HepG2 (cell line): ENCODE measurements around the gene PROC. TPM values are rescaled to one million over a fixed set of nuclear protein-coding genes. Genes with fewer than 3 reads are reported as not detected.

Experiments
- ATAC-seq: fragments of 200-7000 bp; cut with Tn5 transposase; 3 replicates; pipeline ENCODE4 v1.9.1; 2020; ENCODE audit warnings: mild to moderate bottlenecking, moderate library complexity
- BruUV-seq: library from RNA; stranded (reverse); fragments of 400-500 nt; replicated peaks from 2 replicates; lab custom pipeline; 2021; lab: Mats Ljungman, UMichigan
- CTCF ChIA-PET: fragments of 300-600 bp; formaldehyde crosslinking; extraction: SDS; loops from one replicate; lab custom pipeline; 2021; ENCODE audit warnings: low total read pairs, inconsistent platforms, low intra/inter-chr PET ratio; lab: Yijun Ruan, JAX
- POLR2A ChIA-PET: fragments of 350-600 bp; sonication (Branson Sonifier 250); formaldehyde crosslinking; loops from one replicate; lab custom pipeline; 2020; ENCODE audit warnings: antibody characterized with exemption, inconsistent platforms; lab: Yijun Ruan, JAX
- DNase-seq: peaks from one replicate; pipeline ENCODE4 v3.0.0-alpha.2; 2015; ENCODE audit warnings: low spot score
- FAIRE-seq: peaks from 3 replicates; lab custom pipeline; 2011; peaks lifted over from hg19 to GRCh38; lab: Jason Lieb, UNC
- H2AFZ ChIP-seq: one replicate; pipeline ENCODE4 v1.6.1; 2011; ENCODE audit warnings: low read length, inconsistent platforms
- H3K27ac ChIP-seq: fragments of 300-600 bp; 3 replicates; pipeline ENCODE4 v1.8.0; 2011; ENCODE audit warnings: mixed run types, mild to moderate bottlenecking, mixed read lengths, low read length, inconsistent platforms; ENCODE audit not compliant: insufficient read depth; ENCODE audit errors: extremely low read length
- H3K27me3 ChIP-seq, 2 experiments: fragments of 200-600 bp in 1 of 2; 2 replicates in 1 of 2; 3 replicates in 1 of 2; pipeline versions ENCODE4 v1.6.0 to v1.8.0; 2011; ENCODE audit warnings: low read length in 2 of 2, mild to moderate bottlenecking in 2 of 2, moderate library complexity in 2 of 2, inconsistent platforms in 1 of 2; ENCODE audit not compliant: insufficient read depth in 2 of 2, control insufficient read depth in 1 of 2
- H3K36me3 ChIP-seq, 2 experiments: fragments of 200-600 bp in 1 of 2; replicated peaks in 1 of 2; 2 replicates in 1 of 2; 3 replicates in 1 of 2; pipeline versions ENCODE4 v1.5.1 to v1.8.0; 2011; ENCODE audit warnings: low read length in 2 of 2, inconsistent platforms in 1 of 2; ENCODE audit not compliant: insufficient read depth in 2 of 2, control insufficient read depth in 1 of 2
- H3K4me1 ChIP-seq: 2 replicates; pipeline ENCODE4 v1.5.1; 2012; ENCODE audit warnings: low read length, inconsistent platforms; ENCODE audit not compliant: insufficient read depth
- H3K4me2 ChIP-seq: 2 replicates; pipeline ENCODE4 v1.6.0; 2011; ENCODE audit warnings: low read depth, low read length, inconsistent platforms
- H3K4me3 ChIP-seq, 3 experiments: fragments of 200-600 bp in 1 of 3; sonication (generic), shearing (Covaris generic) in 1 of 3; replicated peaks in 1 of 3; 2 replicates each; pipeline ENCODE4 v1.5.1; 2011 to 2016; ENCODE audit warnings: low read length in 3 of 3, inconsistent platforms in 2 of 3, low read depth in 2 of 3, mild to moderate bottlenecking in 2 of 3, control low read depth in 1 of 3, mixed read lengths in 1 of 3; ENCODE audit not compliant: insufficient read depth in 1 of 3
- H3K79me2 ChIP-seq: one replicate; pipeline ENCODE4 v1.6.1; 2011; ENCODE audit warnings: low read length, inconsistent platforms; ENCODE audit not compliant: insufficient read depth
- H3K9ac ChIP-seq: 2 replicates; pipeline ENCODE4 v1.6.0; 2011; ENCODE audit warnings: mild to moderate bottlenecking, low read depth, low read length, inconsistent platforms; ENCODE audit not compliant: insufficient read depth
- H3K9me3 ChIP-seq: 2 replicates; pipeline ENCODE4 v1.5.1; 2012; ENCODE audit warnings: mild to moderate bottlenecking, low read length
- H4K20me1 ChIP-seq: 2 replicates; pipeline ENCODE4 v1.6.0; 2011; ENCODE audit warnings: inconsistent platforms, mild to moderate bottlenecking, low read length, moderate library complexity; ENCODE audit not compliant: insufficient read depth
- EEA1 ChIP-seq: sonication (generic); formaldehyde crosslinking; IDR thresholded peaks from 2 replicates; pipeline ENCODE4 v1.5.1; 2020; ENCODE audit warnings: mild to moderate bottlenecking, missing genetic modification reagents, borderline replicate concordance
- ETV5 ChIP-seq: IDR thresholded peaks from 2 replicates; pipeline ENCODE4 v1.6.1; 2018; ENCODE audit warnings: missing biosample characterization, missing genetic modification reagents, inconsistent platforms, borderline replicate concordance
- KAT8 ChIP-seq: IDR thresholded peaks from 2 replicates; pipeline ENCODE4 v1.6.1; 2016; ENCODE audit warnings: missing genetic modification reagents, missing compliant biosample characterization
- SCMH1 ChIP-seq: sonication (generic); formaldehyde crosslinking; IDR thresholded peaks from 2 replicates; pipeline ENCODE4 v1.9.0; 2021; ENCODE audit warnings: missing genetic modification reagents, mild to moderate bottlenecking, borderline replicate concordance
- ZNF10 ChIP-seq: sonication (generic); formaldehyde crosslinking; IDR thresholded peaks from 2 replicates; pipeline ENCODE4 v1.4.0; 2020; ENCODE audit warnings: mild to moderate bottlenecking, low read depth, missing genetic modification reagents, borderline replicate concordance
- ZNF263 ChIP-seq: sonication (generic); formaldehyde crosslinking; IDR thresholded peaks from 2 replicates; pipeline ENCODE4 v1.4.0; 2020; ENCODE audit warnings: missing genetic modification reagents
- ZNF329 ChIP-seq: sonication (generic); formaldehyde crosslinking; IDR thresholded peaks from 2 replicates; pipeline ENCODE4 v1.9.0; 2021; ENCODE audit warnings: low read depth, mild to moderate bottlenecking, missing genetic modification reagents
- ZNF44 ChIP-seq: sonication (generic); formaldehyde crosslinking; IDR thresholded peaks from 2 replicates; pipeline ENCODE4 v1.5.1; 2020; ENCODE audit warnings: mild to moderate bottlenecking, missing genetic modification reagents
- ZNF616 ChIP-seq: sonication (generic); formaldehyde crosslinking; IDR thresholded peaks from 2 replicates; pipeline ENCODE4 v1.5.0; 2020; ENCODE audit warnings: low read depth, mild to moderate bottlenecking, missing genetic modification reagents
- ZNF780A ChIP-seq: sonication (generic); formaldehyde crosslinking; IDR thresholded peaks from 2 replicates; pipeline ENCODE4 v1.8.0; 2022; ENCODE audit warnings: mild to moderate bottlenecking, missing genetic modification reagents, moderate library complexity
- WGBS: methylation state at CpG from one replicate; pipeline ENCODE4 v1.1.6; 2017; ENCODE audit warnings: low lambda C conversion rate; 5-methylcytosine and 5-hydroxymethylcytosine counted together
- in situ Hi-C: cut with HindIII; loops from 2 replicates; pipeline ENCODE4 v1.10.0; 2017; ENCODE audit warnings: low pct_unique_long_range_greater_than_20kb; ENCODE audit not compliant: extremely low pct_ligation_motif_present
- intact Hi-C: fragments of 100-400 bp; cut with micrococcal nuclease; formaldehyde crosslinking; loops from one replicate; pipeline ENCODE4 v1.10.0; 2022; ENCODE audit not compliant: unreplicated experiment
- polyA plus RNA-seq, 8 experiments: library from polyadenylated mRNA; depleted of rRNA in 3 of 8; stranded (reverse) in 7 of 8; unstranded in 1 of 8; fragments of >200 nt; fragmentation: Illumina TruSeq in 4 of 8; extraction: Trizol in 4 of 8; gene quantifications; 2 replicates each; pipeline versions ENCODE4 v1.2.1 to v1.2.3, GENCODE V29; 2011 to 2016; ENCODE audit warnings: low read depth in 4 of 8, missing spikeins in 1 of 8, mixed read lengths in 1 of 8; ENCODE audit not compliant: insufficient read depth in 1 of 8
- total RNA-seq, 5 experiments: library from RNA; depleted of rRNA; stranded (reverse); fragments of >200 nt; fragmentation: Illumina TruSeq; extraction: Trizol; gene quantifications; 2 replicates each; pipeline ENCODE4 v1.2.3, GENCODE V29; 2016; ENCODE audit warnings: low read depth in 1 of 5

PROC gene
- total and polyA plus RNA-seq, 2 of the 13 experiments (the other 11 are each of a cell fraction or from before 2014, with no cell fraction given): 134 to 185 TPM

GRCh38 chr2:127403460-127403859 is 14.8 kb upstream of the PROC start:
- ChIA-PET CTCF (no interaction called here), POLR2A (interaction anchor here (1.2 kb wide), 1 partner anchor 15 kb away, joined by 3 read pairs; the partner anchor contains the start of gene MAP3K2)
- intact Hi-C loops: no loop called here
- H3K27me3 ChIP-seq: no peaks in the 10 kb centered on the region
- no peaks in the 10 kb centered on the region for H3K79me2 ChIP-seq
- H3K4me3 ChIP-seq: no peak overlapping the region
- H3K4me1 ChIP-seq: peaks cover 51% of the 10 kb centered on the region
- BruUV-seq: no TSS peak
- ATAC-seq: no peak
- no peaks in the 10 kb centered on the region for H3K9me3 ChIP-seq
- H3K27ac ChIP-seq: no peak overlapping the region
- 50% methylated on average over 3 of the region's 3 CpGs for WGBS
- no peaks in the 10 kb centered on the region for H3K36me3 ChIP-seq
- peak; percentile 4 for FAIRE-seq
- no peak overlapping the region for H3K9ac ChIP-seq
- no peak for DNase-seq
- no peak overlapping the region for H2AFZ ChIP-seq
- no peaks in the 10 kb centered on the region for H4K20me1 ChIP-seq
- in situ Hi-C loops: no loop called here
- no peak overlapping the region for H3K4me2 ChIP-seq
- no peak for TF ChIP-seq ZNF10 (CRISPR knock-in tag)
- no peak for TF ChIP-seq ZNF616
- TF ChIP-seq ZNF263 (CRISPR knock-in tag): peak; percentile 89

DNA sequence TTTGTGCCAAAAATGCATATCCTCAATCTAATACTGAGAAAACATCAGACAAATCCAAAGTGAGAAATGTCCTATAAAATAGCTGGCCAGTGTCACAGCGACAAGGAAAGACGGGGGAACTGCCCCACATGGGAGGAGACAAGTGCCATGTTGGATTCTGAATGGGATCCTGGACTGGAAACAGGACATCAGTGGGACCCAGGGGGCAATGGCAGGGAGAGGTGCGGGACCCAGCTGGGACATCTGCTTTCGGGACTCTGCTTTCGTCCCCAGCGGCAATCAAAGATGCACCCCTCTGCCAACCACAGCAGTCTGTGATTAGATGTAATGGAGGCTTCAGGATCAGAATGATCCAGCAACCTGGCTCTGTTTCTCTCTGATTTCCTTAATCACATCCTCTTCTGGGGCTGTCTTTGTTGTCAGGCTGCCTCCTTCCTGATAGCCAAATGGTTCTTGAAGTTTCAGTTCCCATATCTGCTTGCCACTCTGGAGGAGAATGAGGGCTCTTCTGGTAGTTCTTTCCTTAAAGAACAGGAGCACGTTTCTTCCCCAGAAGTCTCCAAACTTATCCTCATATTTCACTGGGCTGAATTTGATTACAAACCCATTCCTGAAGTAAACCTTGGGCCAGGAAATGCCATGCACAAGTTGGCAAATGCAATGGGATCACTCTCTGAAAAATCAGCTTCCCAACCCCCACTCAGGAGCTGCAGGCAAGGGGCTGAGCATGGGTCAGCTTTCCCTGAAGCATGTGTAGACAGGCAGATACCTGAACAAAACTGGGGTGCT is 13.6 kb upstream of the PROC start:
- Histone ChIP-seq H3K36me3 (no peaks in the 10 kb centered on the region), H3K4me1 (peaks cover 56% of the 10 kb centered on the region), H3K9ac (no peak overlapping the region), H3K9me3 (no peaks in the 10 kb centered on the region), H3K27me3 (no peaks in the 10 kb centered on the region)
- whole genome bisulfite sequencing: 91% methylated on average over 4 of the region's 7 CpGs
- intact Hi-C loops: no loop called here
- CTCF ChIA-PET: no interaction called here
- POLR2A ChIA-PET: interaction anchor here (1.2 to 1.5 kb wide), 2 partner anchors 16 to 18 kb away, joined by 3 read pairs; partner anchors contain the start of gene MAP3K2
- no peak for ATAC-seq
- no peak for TF ChIP-seq ETV5
- TF ChIP-seq ZNF780A: no peak
- no peak for TF ChIP-seq KAT8 (CRISPR knock-in tag)
- peak; percentile 88 for TF ChIP-seq ZNF329 (CRISPR knock-in tag)
- TF ChIP-seq ZNF44: no peak
- no peak for TF ChIP-seq EEA1 (CRISPR knock-in tag)
- no peak for TF ChIP-seq SCMH1 (CRISPR knock-in tag)
- TF ChIP-seq, all 625 proteins: peak for 1
- in situ Hi-C loops: no loop called here
- H3K79me2 ChIP-seq: no peaks in the 10 kb centered on the region
- no peak overlapping the region for H3K27ac ChIP-seq
- no peaks in the 10 kb centered on the region for H4K20me1 ChIP-seq
- H2AFZ ChIP-seq: no peak overlapping the region
- H3K4me3 ChIP-seq: no peak overlapping the region
- no peak for DNase-seq
- FAIRE-seq: no peak
- no TSS peak for BruUV-seq
- H3K4me2 ChIP-seq: no peak overlapping the region
